A673 (cell line): ENCODE measurements around the gene SBF2. TPM values are rescaled to one million over a fixed set of nuclear protein-coding genes. Genes with fewer than 3 reads are reported as not detected.

Source experiments
- BruUV-seq: library from RNA; stranded (reverse); fragments of 400-500 nt; replicated peaks from 2 replicates; lab custom pipeline; 2021; lab: Mats Ljungman, UMichigan
- CTCF ChIA-PET: fragments of 300-600 bp; sonication (Branson Sonifier 250); formaldehyde crosslinking; loops from one replicate; lab custom pipeline; 2022; ENCODE audit warnings: antibody characterized with exemption; lab: Charles Lee
- POLR2A ChIA-PET: fragments of 300-600 bp; sonication (Branson Sonifier 250); formaldehyde crosslinking; loops from one replicate; lab custom pipeline; 2022; ENCODE audit warnings: antibody characterized with exemption; ENCODE audit not compliant: low non-redundant PET; lab: Charles Lee
- DNase-seq: peaks from one replicate; pipeline ENCODE4 v3.0.0-alpha.2; 2015; ENCODE audit warnings: low spot score
- H3K27ac ChIP-seq: fragments of 200-600 bp; sonication (generic); 2 replicates; pipeline ENCODE4 v1.5.1; 2016; ENCODE audit warnings: mixed run types, low read depth, mild to moderate bottlenecking, mixed read lengths, antibody characterized with exemption, low read length; ENCODE audit not compliant: poor library complexity, severe bottlenecking
- H3K27me3 ChIP-seq: fragments of 200-600 bp; sonication (generic); replicated peaks from 2 replicates; pipeline ENCODE4 v1.6.1; 2017; ENCODE audit warnings: mixed run types, low read depth, mild to moderate bottlenecking, mixed read lengths, antibody characterized with exemption, low read length; ENCODE audit not compliant: insufficient read depth, poor library complexity
- H3K36me3 ChIP-seq: fragments of 200-600 bp; sonication (generic); 2 replicates; pipeline ENCODE4 v1.6.1; 2016; ENCODE audit warnings: mixed run types, mild to moderate bottlenecking, mixed read lengths, antibody characterized with exemption, low read length; ENCODE audit not compliant: insufficient read depth, poor library complexity, severe bottlenecking
- H3K4me1 ChIP-seq: fragments of 200-600 bp; sonication (generic); 2 replicates; pipeline ENCODE4 v1.6.1; 2017; ENCODE audit warnings: mixed run types, mild to moderate bottlenecking, mixed read lengths, antibody characterized with exemption, low read length; ENCODE audit not compliant: insufficient read depth, poor library complexity, severe bottlenecking
- H3K4me3 ChIP-seq: fragments of 200-600 bp; sonication (generic); 2 replicates; pipeline ENCODE4 v1.5.1; 2016; ENCODE audit warnings: low read depth, mixed run types, mild to moderate bottlenecking, mixed read lengths, low read length; ENCODE audit not compliant: poor library complexity, severe bottlenecking
- H3K9me3 ChIP-seq: fragments of 200-600 bp; sonication (generic); 2 replicates; pipeline ENCODE4 v1.6.1; 2016; ENCODE audit warnings: mixed run types, low read depth, mild to moderate bottlenecking, mixed read lengths, antibody characterized with exemption, low read length; ENCODE audit not compliant: poor library complexity, severe bottlenecking
- CTCF ChIP-seq: fragments of 300-800, 200-600 bp; sonication (generic); conservative IDR thresholded peaks from 2 replicates; pipeline ENCODE4 v1.5.1; 2017; ENCODE audit warnings: low read depth, mild to moderate bottlenecking, antibody characterized with exemption, low read length, moderate library complexity, mixed read lengths
- EZH2 ChIP-seq: fragments of 200-600 bp; sonication (generic); IDR thresholded peaks from 2 replicates; pipeline ENCODE4 v1.6.1; 2017; ENCODE audit warnings: borderline replicate concordance, low read depth, mild to moderate bottlenecking, mixed read lengths, antibody characterized with exemption, low read length; ENCODE audit not compliant: poor library complexity, severe bottlenecking
- intact Hi-C: fragments of 100-400 bp; cut with micrococcal nuclease; formaldehyde crosslinking; loops from one replicate; pipeline ENCODE4 v1.10.0; 2022; ENCODE audit not compliant: unreplicated experiment
- total RNA-seq: library from RNA; stranded (reverse); gene quantifications from 2 replicates; pipeline ENCODE4 v1.2.3, GENCODE V29; 2021

SBF2 gene
- total RNA-seq, 1 experiment from 2014 or later: 31.8 TPM

- POLR2A ChIA-PET: no interaction called here
- CTCF ChIA-PET: no interaction called here
These were observed 186.5 kb downstream of the SBF2 start for GRCh38 chr11:10107497-10107896.

GRCh38 chr11:10097615-10098014 lies 196.4 kb downstream of the SBF2 start:
- H3K4me3 ChIP-seq: no peak overlapping the region
- H3K27ac ChIP-seq: no peak overlapping the region
- BruUV-seq: no TSS peak
- peaks cover 10% of the 10 kb centered on the region for H3K9me3 ChIP-seq
- TF ChIP-seq CTCF (no peak), EZH2 (no peak)
- peaks cover 6% of the 10 kb centered on the region for H3K4me1 ChIP-seq
- H3K36me3 ChIP-seq: no peaks in the 10 kb centered on the region
- intact Hi-C loops: no loop called here
- POLR2A ChIA-PET: no interaction called here
- H3K27me3 ChIP-seq: no peaks in the 10 kb centered on the region
- CTCF ChIA-PET: no interaction called here
- DNase-seq: no peak

More at GRCh38 chr11:10107497-10107896, 186.5 kb downstream of the SBF2 start:
- TF ChIP-seq CTCF: no peak
- no peak for TF ChIP-seq EZH2
- Histone ChIP-seq H3K9me3 (no peaks in the 10 kb centered on the region), H3K4me3 (no peak overlapping the region), H3K27me3 (no peaks in the 10 kb centered on the region), H3K4me1 (peaks cover 16% of the 10 kb centered on the region), H3K27ac (no peak overlapping the region), H3K36me3 (no peaks in the 10 kb centered on the region)
- DNase-seq: no peak
- intact Hi-C loops: no loop called here
- BruUV-seq: no TSS peak

GRCh38 chr11:10096987-10097386 lies 197.0 kb downstream of the SBF2 start:
- POLR2A ChIA-PET: no interaction called here

More at GRCh38 chr11:10096987-10097386, 197.0 kb downstream of the SBF2 start:
- H3K4me1 ChIP-seq: peaks cover 12% of the 10 kb centered on the region
- H3K36me3 ChIP-seq: no peaks in the 10 kb centered on the region
- no peak overlapping the region for H3K4me3 ChIP-seq
- intact Hi-C loops: no loop called here
- CTCF ChIA-PET: interaction anchor here (0.6 kb wide), 1 partner anchor 204 kb away, joined by 11 read pairs; no protein-coding TSS in a partner anchor
- no TSS peak for BruUV-seq
- H3K27ac ChIP-seq: no peak overlapping the region
- no peak for DNase-seq
- peaks cover 10% of the 10 kb centered on the region for H3K9me3 ChIP-seq
- no peaks in the 10 kb centered on the region for H3K27me3 ChIP-seq
- TF ChIP-seq EZH2 (no peak), CTCF (no peak)
